ENCODE results near the gene NID2.

DNA sequence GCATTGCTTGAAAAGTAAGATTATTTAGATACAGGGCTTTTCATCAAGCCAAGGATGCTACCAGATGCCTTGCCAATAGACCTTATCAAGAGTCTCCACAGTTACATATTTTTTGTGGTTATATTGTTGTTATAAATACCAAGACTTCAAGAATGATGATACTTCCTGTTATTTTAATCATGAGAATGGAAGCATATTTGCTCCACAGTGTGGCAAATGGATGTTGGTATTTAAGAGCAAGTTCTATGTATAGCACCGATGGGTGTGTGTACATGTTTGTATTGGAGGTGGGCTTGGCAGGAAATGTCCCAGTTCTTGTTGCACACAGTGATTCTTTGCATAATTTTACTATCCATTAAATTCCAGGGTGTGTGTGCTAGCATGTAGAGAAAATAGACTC is 4.4 kb upstream of the NID2 start:
- TF ChIP-seq EZH2 (IDR thresholded peaks at IDR 0.05), result no peak
- TF ChIP-seq POLR2AphosphoS5 (IDR thresholded peaks at IDR 0.05; ENCODE audit: borderline replicate concordance, low read depth, low read length), result no peak
